Activated CD4-positive, alpha-beta memory T cell treated with anti-CD3 and anti-CD28 coated beads, Interleukin-2, amount 10 ng/mL, durations not matched to agents 7 days and 5 days (primary cell): ENCODE measurements around the gene ATP5ME. TPM values are rescaled to one million over a fixed set of nuclear protein-coding genes. Genes with fewer than 3 reads are reported as not detected.
"Not testable (repeated sequence)": the region's sequence is repeated elsewhere in the genome, so short reads cannot be mapped to it uniquely, and the experiment has no call there.

Experiments
- CTCF ChIA-PET: fragments of 350-600 bp; sonication (Branson Sonifier 250); formaldehyde crosslinking; loops from one replicate; lab custom pipeline; 2021; ENCODE audit warnings: antibody characterized with exemption, inconsistent platforms; lab: Charles Lee
- POLR2A ChIA-PET: fragments of 350-600 bp; sonication (Branson Sonifier 250); formaldehyde crosslinking; loops from one replicate; lab custom pipeline; 2021; ENCODE audit warnings: antibody characterized with exemption; lab: Charles Lee
- DNase-seq: peaks from one replicate; pipeline ENCODE4 v3.0.0-alpha.2; 2020
- H3K27ac Mint-ChIP-seq: one replicate; pipeline ENCODE4 v1.8.0; 2021; ENCODE audit warnings: mild to moderate bottlenecking, mixed read lengths
- H3K27me3 Mint-ChIP-seq: one replicate; pipeline ENCODE4 v1.8.0; 2021; ENCODE audit warnings: mixed read lengths
- H3K36me3 Mint-ChIP-seq: one replicate; pipeline ENCODE4 v1.8.0; 2021; ENCODE audit warnings: low read depth, mixed read lengths
- H3K4me1 Mint-ChIP-seq: one replicate; pipeline ENCODE4 v1.8.0; 2021; ENCODE audit warnings: mixed read lengths
- H3K4me3 Mint-ChIP-seq: one replicate; pipeline ENCODE4 v1.8.0; 2021; ENCODE audit warnings: mild to moderate bottlenecking, mixed read lengths
- H3K9me3 Mint-ChIP-seq: one replicate; pipeline ENCODE4 v1.8.0; 2021; ENCODE audit warnings: mixed read lengths
- total RNA-seq, 2 experiments: library from RNA; stranded (reverse); gene quantifications; one replicate each; pipeline ENCODE4 v1.2.3, GENCODE V29; 2021

ATP5ME gene
- total RNA-seq, 2 experiments from 2014 or later = 205 TPM

DNA sequence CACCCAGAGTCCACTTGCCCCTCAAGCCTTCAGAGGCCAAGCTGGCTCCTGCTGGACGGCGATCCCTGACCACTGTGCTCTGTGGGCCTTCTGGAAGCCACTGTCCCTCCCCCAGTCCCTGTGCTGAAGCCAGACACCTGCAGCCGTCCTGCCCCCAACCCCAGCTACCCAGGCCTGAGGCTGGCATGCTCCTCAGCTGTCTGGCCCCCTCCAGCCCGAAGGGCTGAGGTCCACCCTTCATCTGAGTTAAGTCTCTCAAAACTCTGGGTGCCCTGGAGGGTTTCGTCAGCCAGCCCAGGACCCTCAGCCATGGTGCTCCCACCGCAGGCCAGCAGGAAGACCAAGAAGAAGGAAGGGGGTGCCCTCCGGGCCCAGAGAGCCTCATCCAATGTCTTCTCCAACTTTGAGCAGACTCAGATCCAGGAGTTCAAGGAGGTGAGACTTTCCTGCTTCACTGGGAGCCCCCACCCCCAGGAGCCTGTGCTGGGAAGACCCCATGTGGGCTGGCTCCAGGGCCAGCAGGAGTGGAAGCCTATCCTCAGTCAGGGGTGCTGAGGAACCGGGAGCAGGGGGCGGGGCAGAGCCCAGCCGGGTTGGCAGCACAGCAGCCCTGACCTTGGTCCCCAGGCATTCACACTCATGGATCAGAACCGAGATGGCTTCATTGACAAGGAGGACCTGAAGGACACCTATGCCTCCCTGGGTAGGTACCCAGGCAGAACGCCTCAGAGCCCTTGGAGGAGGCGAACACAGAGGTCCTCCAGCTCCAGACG, 4.4 kb upstream of the ATP5ME start:
- Mint-ChIP-seq H3K36me3 (peaks cover under 1% of the 10 kb centered on the region), H3K27ac (no peak overlapping the region), H3K27me3 (no peaks in the 10 kb centered on the region), H3K9me3 (no peaks in the 10 kb centered on the region), H3K4me3 (no peak overlapping the region), H3K4me1 (peaks cover 14% of the 10 kb centered on the region)
- ChIA-PET POLR2A (interaction anchor here (1.0 kb wide), 1 partner anchor 17 kb away, joined by 3 read pairs; no protein-coding TSS in a partner anchor), CTCF (no interaction called here)
- no peak for DNase-seq

- Mint-ChIP-seq H3K36me3 (peaks cover 9% of the 10 kb centered on the region), H3K27ac (no peak overlapping the region), H3K4me3 (no peak overlapping the region), H3K4me1 (peaks cover 20% of the 10 kb centered on the region), H3K9me3 (no peaks in the 10 kb centered on the region), H3K27me3 (no peaks in the 10 kb centered on the region)
- ChIA-PET CTCF (no interaction called here), POLR2A (no interaction called here)
- DNase-seq = no peak
Measured at GRCh38 chr4:677431-678293, 3.6 kb upstream of the ATP5ME start.

DNA sequence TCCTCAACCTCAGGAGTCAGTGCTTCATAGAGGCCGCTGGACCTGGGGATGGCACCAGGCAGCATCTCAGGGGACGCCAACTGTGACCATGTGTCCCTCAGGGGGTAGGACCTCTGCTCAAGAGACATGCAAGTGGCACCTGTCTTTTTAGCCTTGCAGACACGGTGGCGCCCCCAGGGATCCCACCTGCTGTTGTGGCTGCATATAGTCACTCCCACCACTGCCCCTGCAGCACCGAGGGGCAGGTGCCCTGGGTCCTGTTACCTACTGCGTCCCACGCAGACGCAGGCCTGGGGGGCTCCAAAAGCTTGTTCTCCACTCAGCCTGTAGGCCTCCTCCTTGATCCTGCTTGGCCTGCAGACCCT, 2.8 kb upstream of the ATP5ME start:
- Mint-ChIP-seq H3K27me3 (no peaks in the 10 kb centered on the region), H3K4me3 (no peak overlapping the region), H3K9me3 (no peaks in the 10 kb centered on the region), H3K27ac (no peak overlapping the region), H3K4me1 (peaks cover 20% of the 10 kb centered on the region), H3K36me3 (peaks cover 16% of the 10 kb centered on the region)
- POLR2A ChIA-PET = no interaction called here
- no peak for DNase-seq
- CTCF ChIA-PET = no interaction called here

- H3K4me1 Mint-ChIP-seq = peaks cover 20% of the 10 kb centered on the region
- no peaks in the 10 kb centered on the region for H3K27me3 Mint-ChIP-seq
- ChIA-PET CTCF (interaction anchor here (1.5 kb wide), 1 partner anchor 8 kb away, joined by 5 read pairs; no protein-coding TSS in a partner anchor), POLR2A (interaction anchor here (0.7 to 2.6 kb wide), 4 partner anchors 12 to 552 kb away, joined by 3 to 22 read pairs (median 6); partner anchors contain the start of gene ZNF718)
- DNase-seq = no peak
- H3K9me3 Mint-ChIP-seq = no peaks in the 10 kb centered on the region
- peak overlapping the region; percentile 35 for H3K4me3 Mint-ChIP-seq
- no peak overlapping the region for H3K27ac Mint-ChIP-seq
- H3K36me3 Mint-ChIP-seq = peaks cover 22% of the 10 kb centered on the region
Measured at GRCh38 chr4:675980-676870, 2.1 kb upstream of the ATP5ME start.

DNA sequence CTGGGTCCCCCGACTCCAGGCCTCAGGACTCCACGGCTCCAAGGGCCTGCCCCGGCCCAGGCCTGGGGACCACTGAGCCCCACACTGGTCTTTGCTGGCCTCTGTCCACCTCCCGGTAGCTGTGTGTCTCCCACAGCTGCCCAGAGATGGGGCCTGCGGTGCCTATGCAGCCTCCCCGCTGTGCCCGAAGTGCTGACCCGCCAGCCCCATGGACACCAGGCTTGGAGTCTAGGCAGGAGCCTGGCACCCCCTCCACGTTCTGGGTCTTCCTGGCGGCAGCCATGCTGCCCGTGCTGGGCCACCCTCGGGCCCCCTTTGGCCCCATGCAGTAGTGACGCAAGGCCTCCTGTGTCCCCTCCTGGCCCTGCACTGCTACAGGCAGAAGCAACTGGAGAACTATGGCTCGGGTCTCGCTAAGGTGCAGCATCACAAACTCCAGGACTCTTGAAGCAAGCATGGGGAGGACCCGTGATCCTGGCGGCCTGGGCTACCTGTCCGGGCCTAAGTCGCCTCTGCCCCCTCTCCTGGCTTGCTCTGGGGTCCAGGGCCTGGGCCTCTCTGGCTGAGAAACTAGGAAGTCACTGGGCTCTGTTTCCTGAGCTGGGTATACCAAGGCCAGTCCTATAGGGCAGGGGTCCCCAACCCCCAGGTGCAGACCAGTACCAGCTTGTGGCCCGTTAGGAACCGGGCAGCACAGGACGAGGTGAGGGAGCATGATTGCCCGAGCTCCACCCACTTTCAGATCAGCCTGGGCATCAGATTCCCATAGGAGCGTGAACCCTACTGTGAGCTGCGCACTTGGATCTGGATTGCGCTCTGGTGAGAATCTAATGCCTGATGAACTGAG, 1.2 kb upstream of the ATP5ME start:
- CTCF ChIA-PET = interaction anchor here (1.5 to 3.6 kb wide), 2 partner anchors 8 to 11 kb away, joined by 5 to 29 read pairs; no protein-coding TSS in a partner anchor
- POLR2A ChIA-PET = interaction anchor here (0.7 to 2.6 kb wide), 5 partner anchors 11 to 551 kb away, joined by 3 to 22 read pairs (median 9); partner anchors contain the start of gene ZNF718
- Mint-ChIP-seq H3K9me3 (no peaks in the 10 kb centered on the region), H3K27me3 (no peaks in the 10 kb centered on the region), H3K4me3 (peak overlapping the region; percentile 85), H3K4me1 (peaks cover 13% of the 10 kb centered on the region), H3K27ac (peak overlapping the region; percentile 80), H3K36me3 (peaks cover 30% of the 10 kb centered on the region)
- DNase-seq = no peak

DNA sequence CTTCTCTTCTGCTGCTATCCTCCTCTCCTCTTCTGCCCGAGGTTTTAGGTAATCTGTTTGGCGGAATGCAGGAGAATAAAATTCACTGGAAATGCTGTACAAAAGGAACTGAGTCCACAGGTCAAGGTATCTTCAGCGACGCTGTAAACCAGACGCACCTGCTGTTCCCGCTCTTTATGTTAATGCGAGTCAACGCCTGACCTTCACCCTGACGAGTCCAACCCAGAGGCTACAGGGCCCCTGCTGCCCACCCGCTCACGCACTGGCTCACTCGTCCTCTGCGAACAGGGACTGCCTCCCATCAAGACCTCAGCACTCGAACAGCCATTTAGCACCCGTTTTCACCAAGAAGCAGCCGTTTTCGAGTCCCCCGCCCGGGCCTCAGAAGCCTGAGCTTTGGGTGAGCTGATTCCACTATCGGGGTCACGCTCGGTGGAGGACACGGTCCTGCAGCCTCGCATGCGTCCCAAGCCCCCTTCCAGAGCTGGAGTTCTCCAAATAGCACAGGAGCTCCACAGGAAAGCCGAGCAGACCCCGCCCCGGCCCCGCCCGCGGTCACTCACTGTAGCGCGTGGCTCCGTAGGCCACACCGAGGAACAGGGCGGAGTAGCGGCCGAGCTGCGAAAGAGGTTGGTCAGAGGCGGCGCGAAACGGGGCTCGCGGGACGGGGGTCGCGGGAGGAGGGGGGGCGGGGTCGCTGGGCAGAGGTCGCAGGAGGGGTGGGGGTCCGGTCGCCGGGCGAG, 556 bp downstream of the ATP5ME start:
- Mint-ChIP-seq H3K9me3 (no peaks in the 10 kb centered on the region), H3K36me3 (peaks cover 30% of the 10 kb centered on the region), H3K27me3 (no peaks in the 10 kb centered on the region), H3K4me3 (peak overlapping the region; percentile 85), H3K4me1 (peaks cover 13% of the 10 kb centered on the region), H3K27ac (peak overlapping the region; percentile 73)
- peak; percentile 34 for DNase-seq
- ChIA-PET POLR2A (interaction anchor here (1.0 to 3.3 kb wide), 15 partner anchors 8 to 549 kb away, joined by 3 to 40 read pairs (median 5); partner anchors contain the start of genes GAK, TMEM175, ZNF141 and ZNF718), CTCF (interaction anchor here (0.6 to 3.6 kb wide), 8 partner anchors 9 to 549 kb away, joined by 3 to 29 read pairs (median 4); partner anchors contain the start of gene ZNF718)

DNA sequence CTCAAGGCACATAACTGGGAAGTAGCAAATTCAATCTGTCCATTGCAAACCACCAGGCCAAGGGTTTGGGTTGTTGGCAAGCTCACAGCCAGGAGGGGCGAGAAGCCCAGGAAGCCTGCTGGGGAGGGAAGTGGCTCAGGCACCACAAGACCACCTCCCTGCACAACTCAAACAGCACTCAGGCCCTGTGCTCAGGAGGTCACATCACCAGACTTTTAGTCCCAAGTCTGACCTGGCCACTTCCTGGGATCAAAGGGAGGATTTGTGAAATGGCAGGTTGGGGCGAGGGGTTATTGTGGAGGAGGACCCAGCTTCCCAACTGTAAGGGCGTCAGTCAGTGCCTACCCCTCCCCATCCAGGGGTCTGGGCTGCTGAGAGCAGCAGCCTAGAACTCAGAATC, 2.3 kb downstream of the ATP5ME start:
- ChIA-PET CTCF (interaction anchor here (3.6 kb wide), 1 partner anchor 8 kb away, joined by 29 read pairs; no protein-coding TSS in a partner anchor), POLR2A (interaction anchor here (1.0 to 3.3 kb wide), 3 partner anchors 8 to 260 kb away, joined by 3 to 40 read pairs (median 3); partner anchors contain the start of genes GAK and TMEM175)
- peaks cover 13% of the 10 kb centered on the region for H3K4me1 Mint-ChIP-seq
- H3K9me3 Mint-ChIP-seq = no peaks in the 10 kb centered on the region
- H3K27me3 Mint-ChIP-seq = no peaks in the 10 kb centered on the region
- H3K36me3 Mint-ChIP-seq = peaks cover 30% of the 10 kb centered on the region
- no peak overlapping the region for H3K27ac Mint-ChIP-seq
- DNase-seq = no peak
- no peak overlapping the region for H3K4me3 Mint-ChIP-seq

DNA sequence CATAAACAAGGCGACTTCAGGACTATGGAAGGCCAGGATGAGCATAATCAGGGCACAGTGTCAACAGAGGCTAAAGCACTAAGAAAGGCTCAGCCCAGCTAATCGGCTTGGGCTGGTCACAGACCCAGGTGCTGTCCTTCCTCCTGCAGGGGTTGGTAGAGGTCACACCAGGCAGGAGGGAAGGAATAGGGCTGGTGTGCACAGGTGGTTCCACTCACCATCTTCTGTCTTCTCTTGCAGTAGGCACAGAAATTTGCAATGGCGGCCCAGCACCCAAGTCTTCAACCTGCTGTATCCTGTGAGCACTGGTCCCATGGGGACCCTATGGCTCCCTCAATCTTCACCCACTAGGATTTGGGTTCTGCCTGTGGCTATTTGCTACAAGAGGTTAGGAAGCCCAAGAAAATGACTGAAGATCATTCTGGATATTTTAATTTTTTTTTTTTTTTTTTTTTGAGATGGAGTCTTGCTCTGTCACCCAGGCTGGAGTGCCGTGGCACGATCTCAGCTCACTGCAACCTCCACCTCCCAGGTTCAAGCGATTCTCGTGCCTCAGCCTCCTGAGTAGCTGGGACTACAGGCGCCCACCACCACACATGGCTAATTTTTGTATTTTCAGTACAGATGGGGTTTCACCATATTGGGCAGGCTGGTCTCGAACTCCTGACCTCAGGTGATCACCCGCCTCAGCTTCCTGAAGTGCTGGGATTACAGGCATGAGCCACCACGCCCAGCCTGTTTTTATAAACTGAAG, 4.1 kb downstream of the ATP5ME start:
- CTCF ChIA-PET, H3K27me3 Mint-ChIP-seq, H3K4me3 Mint-ChIP-seq, POLR2A ChIA-PET, H3K27ac Mint-ChIP-seq, H3K9me3 Mint-ChIP-seq, DNase-seq: not testable (repeated sequence)
- Mint-ChIP-seq H3K36me3 (peaks cover 30% of the 10 kb centered on the region), H3K4me1 (peaks cover 13% of the 10 kb centered on the region)

DNA sequence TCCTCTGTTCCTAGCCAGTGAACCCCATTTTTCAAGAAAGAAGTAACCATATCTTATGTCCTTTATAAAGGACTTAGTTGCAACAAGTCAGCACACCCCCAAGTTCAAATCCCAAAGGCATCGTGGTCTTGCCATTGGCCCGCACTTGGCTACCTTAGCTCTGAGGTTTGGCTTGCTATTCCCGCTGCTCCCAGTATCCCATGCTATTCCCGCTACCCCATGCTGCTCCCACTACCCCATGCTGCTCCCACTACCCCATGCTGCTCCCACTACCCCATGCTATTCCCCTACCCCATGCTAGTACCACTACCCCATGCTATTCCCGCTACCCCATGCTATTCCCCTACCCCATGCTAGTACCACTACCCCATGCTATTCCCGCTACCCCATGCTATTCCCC, 5.9 kb downstream of the ATP5ME start:
- peaks cover 15% of the 10 kb centered on the region for H3K4me1 Mint-ChIP-seq
- H3K27ac Mint-ChIP-seq, CTCF ChIA-PET, DNase-seq, H3K27me3 Mint-ChIP-seq, POLR2A ChIA-PET, H3K9me3 Mint-ChIP-seq, H3K4me3 Mint-ChIP-seq: not testable (repeated sequence)
- H3K36me3 Mint-ChIP-seq = peaks cover 26% of the 10 kb centered on the region

DNA sequence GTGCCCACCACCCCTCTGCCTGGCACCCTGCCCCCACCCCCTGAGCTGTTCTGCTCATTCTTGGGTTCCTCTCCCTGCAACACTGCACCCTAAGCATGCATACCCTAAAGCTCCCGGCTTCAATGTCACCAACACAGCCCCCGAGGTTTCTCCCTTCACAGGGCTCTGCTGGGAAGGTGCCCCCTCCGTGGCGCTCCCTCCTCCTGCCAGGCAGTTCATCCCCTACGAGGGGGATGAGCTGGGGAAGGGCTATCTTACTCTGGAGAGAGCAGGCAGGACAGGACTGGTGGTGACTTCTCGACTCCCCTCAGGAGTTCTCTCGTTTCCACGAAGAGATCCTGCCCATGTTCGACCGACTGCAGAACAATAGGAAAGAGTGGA, 6.5 kb downstream of the ATP5ME start:
- peaks cover 20% of the 10 kb centered on the region for H3K36me3 Mint-ChIP-seq
- ChIA-PET POLR2A (no interaction called here), CTCF (no interaction called here)
- H3K4me1 Mint-ChIP-seq = peaks cover 14% of the 10 kb centered on the region
- H3K27ac Mint-ChIP-seq = no peak overlapping the region
- no peak overlapping the region for H3K4me3 Mint-ChIP-seq
- no peaks in the 10 kb centered on the region for H3K9me3 Mint-ChIP-seq
- DNase-seq = no peak
- no peaks in the 10 kb centered on the region for H3K27me3 Mint-ChIP-seq
